GM12874 (cell line): Measurements from ENCODE around the gene HSPB9.

Experiments
- CTCF ChIP-seq: IDR thresholded peaks from 2 replicates; pipeline ENCODE4 v1.5.1; 2011; ENCODE audit warnings: low read depth, mild to moderate bottlenecking, control low read depth, low read length, moderate library complexity; ENCODE audit not compliant: insufficient read depth

HSPB9 gene

GRCh38 chr17:42118126-42118510 is 4.5 kb upstream of the HSPB9 start:
- no peak for TF ChIP-seq CTCF

GRCh38 chr17:42118545-42118944 is 4.1 kb upstream of the HSPB9 start:
- TF ChIP-seq CTCF, result peak; percentile 46

DNA sequence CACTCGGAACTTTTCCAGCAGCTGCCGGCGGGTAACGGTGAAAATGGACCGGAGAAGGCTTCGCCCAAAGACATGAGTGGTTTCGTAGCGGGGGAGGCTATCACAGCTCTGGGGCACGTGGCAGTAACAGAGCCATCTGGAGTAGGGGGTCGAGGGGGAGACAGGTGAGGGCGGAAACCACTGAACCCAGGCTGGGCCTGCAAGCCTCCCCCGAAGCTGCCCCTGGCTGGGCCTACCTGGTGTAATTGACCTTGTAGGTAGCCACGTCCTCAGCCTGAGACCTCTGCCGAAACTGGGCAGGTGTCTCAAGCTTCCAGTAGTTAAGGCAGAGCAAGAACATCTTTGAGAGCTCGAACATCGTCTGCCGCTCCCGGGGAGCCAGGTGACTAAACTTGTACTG is 3.3 kb upstream of the HSPB9 start:
- TF ChIP-seq CTCF, result no peak

GRCh38 chr17:42120161-42120769 is 2.3 kb upstream of the HSPB9 start:
- no peak for TF ChIP-seq CTCF

DNA sequence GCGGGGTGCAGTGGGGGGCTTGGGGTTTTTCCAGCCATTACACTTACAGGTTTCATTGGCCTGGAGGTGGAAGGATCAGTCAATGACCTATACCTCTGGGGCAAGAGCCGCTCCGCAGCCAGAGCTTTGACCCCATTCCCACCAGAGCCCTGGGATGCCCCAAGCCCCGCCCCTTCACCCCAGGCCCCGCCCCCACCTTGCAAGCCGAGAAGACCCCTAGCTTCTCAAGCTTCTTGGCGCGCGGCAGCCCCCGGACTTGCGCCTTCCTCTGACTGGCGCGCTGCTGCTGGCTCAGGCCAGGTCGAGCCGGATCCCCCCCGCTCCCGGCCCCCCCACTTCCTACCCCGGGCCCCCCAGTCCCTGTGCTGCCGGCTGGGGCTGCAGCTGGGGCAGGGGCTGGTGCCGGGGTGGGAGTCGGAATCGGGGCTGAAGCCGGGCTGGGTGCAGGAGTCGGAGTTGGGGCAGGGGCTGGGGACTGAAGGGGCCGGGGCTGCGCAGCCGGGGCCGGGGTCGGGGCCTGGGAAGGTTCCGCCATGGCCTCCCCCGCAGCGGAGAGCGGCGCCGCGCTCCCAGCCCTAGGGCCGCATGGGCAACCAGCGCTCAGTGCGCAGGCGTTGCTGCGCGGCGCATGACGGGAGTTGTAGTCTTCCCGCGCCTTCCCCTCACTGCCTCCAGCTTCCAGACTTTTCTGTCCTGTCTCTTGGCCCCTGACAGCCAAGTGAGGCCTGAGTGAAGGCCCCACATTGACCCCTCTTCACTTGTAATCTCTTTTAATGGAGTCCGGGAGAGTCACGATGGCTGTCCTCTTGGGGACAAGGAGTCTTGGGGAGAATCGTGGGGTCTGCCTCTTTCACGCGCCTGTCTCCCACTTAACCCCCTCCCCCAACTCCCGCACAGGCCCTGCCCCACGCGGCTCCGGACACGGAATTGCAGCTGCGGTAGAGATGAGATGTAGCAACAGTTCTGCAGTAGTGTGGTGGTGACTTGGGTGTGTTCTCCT is 1.5 kb upstream of the HSPB9 start, which contains the start of gene KAT2A:
TSS of gene KAT2A (minus strand) at position 598 of the 1,000 bp plus-strand sequence. CDS start at position 535, 63 bp downstream.
- no peak for TF ChIP-seq CTCF

DNA sequence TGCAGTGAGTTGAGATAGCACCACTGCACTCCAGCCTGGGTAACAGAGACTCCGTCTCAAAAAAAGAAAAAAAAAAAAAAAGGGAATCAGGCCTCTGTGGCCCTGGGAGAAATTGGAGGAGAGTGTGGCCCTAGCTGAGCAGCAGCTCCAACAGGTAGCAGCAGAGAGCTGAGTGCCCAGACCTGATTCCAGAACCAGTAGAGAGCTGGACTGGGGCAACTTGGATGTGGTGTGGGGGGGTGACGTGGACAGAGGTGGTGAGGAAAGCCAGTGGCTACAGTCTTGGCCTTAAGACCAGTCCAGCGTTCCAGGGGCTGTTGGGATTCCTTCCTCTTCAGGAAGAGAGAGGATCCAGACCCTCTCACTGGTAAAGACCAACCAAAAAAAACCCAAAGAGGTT is 1.7 kb downstream of the HSPB9 start:
- no peak for TF ChIP-seq CTCF

DNA sequence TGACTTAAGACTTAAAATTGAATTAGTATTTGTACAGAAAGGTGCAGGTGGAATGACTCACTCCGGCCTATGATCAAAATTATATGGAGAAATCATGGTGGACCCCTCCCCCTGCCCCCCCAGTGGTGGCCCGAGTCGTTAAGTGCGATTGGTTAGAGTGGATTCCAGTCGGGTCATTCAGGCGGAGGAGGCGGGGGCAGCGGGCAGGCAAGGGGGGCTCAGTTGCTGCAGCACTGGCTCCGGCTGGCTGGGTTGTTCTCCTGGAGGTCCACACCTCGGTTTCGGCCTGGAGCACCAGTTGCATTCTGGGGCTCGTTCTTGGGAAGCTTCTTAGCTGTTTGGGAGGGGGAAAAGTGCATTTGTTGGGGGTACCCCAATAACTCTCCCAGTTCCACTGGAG is 3.0 kb downstream of the HSPB9 start:
- no peak for TF ChIP-seq CTCF
